GM18498 (cell line): Measurements from ENCODE around the gene TNP2.
"Not testable (repeated sequence)": the region's sequence is repeated elsewhere in the genome, so short reads cannot be mapped to it uniquely, and the experiment has no call there.

Experiments used
- ATAC-seq: cut with Tn5 transposase; IDR thresholded peaks from one replicate; pipeline ENCODE4 v1.9.1; 2021; ENCODE audit warnings: mild to moderate bottlenecking, moderate library complexity; ENCODE audit not compliant: unreplicated experiment

Gene TNP2

GRCh38 chr16:11301645-11302501 is 32.7 kb upstream of the TNP2 start:
- ATAC-seq = no peak

DNA sequence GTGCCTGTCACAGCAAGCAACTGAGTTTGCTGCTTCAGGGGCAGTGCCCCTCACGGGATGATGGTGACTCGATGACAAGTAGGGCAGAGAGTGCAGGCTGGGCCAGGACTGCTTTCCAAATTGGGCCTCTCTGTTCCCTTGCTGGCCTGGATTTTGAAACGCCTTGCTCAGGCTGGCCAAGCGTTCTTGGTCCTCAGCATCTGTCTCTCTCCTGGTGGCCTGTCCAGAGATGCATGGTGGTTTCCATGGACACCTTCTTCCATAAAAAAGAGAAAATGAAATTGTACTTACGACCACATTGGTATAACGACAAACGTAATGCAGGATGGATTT is 31.4 kb upstream of the TNP2 start:
- ATAC-seq = no peak

DNA sequence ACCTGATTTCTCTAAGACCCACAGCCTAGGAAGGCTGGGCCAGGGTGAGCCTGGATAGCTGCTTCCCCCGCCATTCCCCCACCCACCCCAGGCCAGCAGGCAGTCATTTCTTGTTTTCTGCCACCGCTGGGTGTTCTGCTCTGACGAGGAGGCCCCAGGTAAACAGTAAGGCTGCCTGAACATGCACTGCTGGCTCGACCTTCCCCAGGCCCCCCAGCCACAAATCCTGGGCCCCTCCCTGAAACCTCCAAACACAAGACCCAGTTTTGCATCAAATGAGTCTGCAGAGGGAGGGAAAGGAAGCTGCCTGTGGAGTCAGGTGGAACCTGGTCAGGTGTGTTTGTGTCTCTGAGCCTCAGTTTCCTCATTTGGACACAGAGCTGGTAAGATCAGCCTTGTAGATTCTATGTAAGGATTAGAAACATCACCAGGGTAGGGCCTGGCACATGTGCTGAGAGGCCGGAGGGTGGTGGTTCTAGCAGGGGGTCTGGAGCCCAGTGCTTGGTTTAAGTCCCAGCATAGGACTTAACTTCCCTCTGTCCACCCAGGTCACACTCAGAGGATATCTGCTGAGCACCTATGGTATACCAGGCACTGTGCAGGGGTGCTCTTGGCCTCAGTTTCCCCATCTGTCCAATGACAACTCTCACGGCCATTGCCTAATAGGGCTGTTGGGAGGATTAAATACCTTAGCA is 30.9 kb upstream of the TNP2 start:
- ATAC-seq = no peak

DNA sequence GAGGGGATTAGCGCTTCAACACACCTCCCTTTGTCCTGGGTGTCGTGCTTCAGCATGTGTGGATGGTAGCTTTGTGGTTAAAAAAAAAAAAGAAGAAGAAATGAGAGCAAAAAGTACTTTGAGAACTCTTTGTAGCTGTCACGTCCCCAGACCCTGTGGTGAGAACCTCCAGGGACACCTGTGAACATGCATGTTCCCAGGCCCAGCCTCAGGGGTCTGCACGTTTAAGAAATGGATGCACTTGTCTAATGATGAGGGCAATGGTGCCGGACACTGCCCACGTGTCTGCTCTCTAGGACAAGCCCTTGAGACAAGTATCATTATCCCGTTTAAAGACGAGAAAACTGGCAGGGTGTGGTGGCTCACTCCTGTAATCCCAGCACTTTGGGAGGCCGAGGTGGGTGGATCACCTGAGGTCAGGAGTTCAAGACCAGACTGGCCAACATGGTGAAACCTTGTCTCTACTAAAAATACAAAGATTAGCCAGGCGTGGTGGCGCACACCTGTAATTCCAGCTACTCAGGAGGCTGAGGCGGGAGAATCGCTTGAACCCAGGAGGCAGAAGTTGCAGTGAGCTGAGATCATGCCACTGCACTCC is 29.9 kb upstream of the TNP2 start:
- ATAC-seq = not testable (repeated sequence)

DNA sequence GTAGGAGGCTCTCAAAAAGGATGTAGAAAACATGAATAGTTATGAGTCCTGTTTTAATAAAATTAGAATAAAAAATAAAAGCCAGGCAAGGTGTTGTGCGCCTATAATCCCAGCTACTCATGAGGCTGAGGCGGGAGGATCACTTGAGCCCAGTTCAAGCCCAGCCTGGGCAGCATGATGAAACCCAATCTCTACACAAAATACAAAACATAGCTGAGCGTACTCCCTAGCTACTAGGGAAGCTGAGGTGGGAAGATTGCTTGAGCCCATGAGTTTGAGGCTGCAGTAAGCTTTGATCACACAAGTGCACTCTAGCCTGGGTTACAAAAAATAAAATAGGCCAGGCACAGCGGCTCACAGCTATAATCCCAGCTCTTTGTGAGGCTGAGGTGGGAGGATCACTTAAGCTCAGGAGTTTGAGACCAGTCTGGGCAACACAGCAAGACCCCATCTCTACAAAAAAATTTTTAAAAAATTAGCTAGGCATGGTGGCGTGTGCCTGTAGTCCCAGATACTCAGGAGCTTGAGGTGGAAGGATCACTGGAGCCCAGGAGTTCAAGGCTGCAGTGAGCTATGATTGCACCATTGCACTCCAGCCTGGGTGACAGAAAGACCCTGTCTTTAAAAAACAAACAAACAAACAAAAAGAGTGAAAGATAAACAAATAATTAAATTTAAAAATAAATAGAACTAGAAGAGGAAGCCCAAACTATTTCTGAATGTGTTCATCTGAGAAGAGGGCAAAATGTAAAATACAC is 29.2 kb upstream of the TNP2 start:
- ATAC-seq = no peak

DNA sequence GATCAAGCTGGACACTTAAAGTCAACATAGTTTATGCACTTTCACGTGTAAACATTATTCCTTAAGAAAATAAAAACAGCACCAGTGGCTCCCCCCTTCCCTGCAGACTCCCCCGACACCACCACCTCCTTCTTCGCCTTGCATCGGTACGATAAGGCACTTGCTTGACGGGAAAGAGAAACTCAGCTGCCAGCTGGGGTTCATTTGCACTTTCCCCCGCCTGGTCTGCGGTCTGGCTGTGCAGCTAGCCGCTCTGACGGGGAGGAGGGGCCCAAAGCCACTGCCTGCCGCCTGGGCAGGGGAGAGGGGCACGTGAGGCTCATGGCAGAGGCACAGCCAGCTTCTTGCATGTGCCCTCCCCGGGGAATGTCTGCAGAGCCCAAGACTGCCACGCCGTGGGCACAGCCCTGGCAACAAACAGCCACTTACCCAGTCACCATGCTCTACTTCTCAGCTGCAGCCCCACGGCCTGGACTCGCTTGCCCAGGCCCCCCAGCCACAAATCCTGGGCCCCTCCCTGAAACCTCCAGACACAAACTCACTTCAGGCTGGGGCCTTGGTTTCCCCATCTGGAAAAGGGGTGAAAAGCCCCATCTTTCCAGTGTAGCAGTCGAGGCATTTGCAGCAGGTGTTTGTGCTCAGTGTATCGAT is 28.5 kb upstream of the TNP2 start:
- ATAC-seq = peak; percentile 87

DNA sequence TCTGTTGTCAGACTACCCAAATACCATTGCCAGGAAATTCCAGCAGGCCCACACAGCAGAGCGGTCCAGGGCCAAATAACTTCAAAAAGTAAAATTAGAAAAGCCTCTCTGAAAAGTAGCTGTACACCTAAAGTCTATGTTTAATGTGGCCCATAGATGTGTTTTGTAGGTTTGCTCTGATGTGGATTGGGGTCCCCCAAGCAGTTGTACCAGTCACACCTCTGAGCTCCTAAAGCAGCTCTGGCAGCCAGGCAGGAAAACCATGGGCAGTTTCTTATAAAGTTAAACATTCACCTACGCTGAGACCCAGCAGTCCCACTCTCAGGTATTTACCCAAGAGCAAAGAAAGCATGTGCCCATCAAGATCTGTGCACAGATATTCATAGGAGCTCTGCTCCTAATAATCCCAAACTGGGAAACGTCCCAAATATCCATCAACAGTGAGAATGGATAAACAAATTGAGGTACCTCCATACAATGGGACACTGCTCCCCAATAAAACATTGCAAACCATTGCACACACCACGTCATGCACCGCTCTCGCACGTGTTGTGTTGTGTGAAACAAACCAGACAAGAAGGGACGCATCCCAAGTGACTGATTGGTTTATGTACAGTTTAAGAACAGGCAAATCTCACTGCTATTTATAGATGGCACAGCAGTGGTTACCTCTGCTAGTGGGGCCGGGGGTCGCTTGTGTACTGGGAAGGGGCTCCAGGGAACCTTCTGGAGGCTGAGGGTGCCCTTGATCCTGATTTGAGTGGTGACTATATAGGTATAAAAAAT is 27.8 kb upstream of the TNP2 start:
- peak; percentile 23 for ATAC-seq

GRCh38 chr16:11296351-11296705 is 27.2 kb upstream of the TNP2 start:
- ATAC-seq = no peak

DNA sequence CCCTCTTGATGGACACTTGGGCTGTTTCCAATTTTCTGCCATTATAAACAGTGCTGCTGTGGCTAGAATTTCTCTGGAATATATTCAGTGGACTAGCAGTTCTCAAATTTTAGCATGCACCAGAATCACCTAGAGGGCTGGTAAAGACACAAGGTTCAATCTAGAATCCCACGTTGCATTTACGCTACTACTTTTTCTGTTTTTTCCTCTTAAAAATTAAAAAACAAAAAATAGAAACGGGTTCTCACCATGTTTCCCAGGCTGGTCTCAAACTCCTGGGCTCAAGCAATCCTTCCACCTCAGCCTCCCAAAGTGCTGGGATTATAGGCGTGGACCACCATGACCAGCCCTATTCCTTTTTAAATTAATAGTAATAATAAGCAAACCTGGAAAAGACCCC is 26.5 kb upstream of the TNP2 start:
- no peak for ATAC-seq

- no peak for ATAC-seq
Observed at GRCh38 chr16:11292076-11292748, 23.1 kb upstream of the TNP2 start.

GRCh38 chr16:11291091-11291703 is 22.1 kb upstream of the TNP2 start:
- no peak for ATAC-seq

- no peak for ATAC-seq
Observed at GRCh38 chr16:11290102-11290893, 21.2 kb upstream of the TNP2 start.

- not testable (repeated sequence) for ATAC-seq
Observed at GRCh38 chr16:11289696-11290095, 20.6 kb upstream of the TNP2 start.

GRCh38 chr16:11289202-11289601 is 20.1 kb upstream of the TNP2 start:
- ATAC-seq = no peak

DNA sequence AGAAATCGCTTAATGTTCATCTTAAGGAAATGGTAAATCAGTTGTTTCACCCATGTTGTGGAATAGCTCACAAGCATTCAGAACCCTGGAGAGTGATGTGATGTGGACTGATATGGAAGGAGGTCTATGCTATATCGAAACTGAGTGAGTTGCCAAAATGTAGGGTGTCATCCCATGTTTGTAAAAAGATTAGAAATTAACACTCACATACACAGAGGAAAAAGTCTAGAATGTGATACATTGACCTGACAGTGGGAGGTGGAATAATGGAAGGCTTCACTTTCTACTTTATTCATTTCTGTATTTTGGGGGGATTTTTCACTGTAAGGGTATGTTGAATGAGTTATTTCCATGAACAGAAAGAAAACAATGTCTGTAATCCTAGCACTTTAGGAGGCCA is 16.7 kb upstream of the TNP2 start:
- ATAC-seq = no peak

DNA sequence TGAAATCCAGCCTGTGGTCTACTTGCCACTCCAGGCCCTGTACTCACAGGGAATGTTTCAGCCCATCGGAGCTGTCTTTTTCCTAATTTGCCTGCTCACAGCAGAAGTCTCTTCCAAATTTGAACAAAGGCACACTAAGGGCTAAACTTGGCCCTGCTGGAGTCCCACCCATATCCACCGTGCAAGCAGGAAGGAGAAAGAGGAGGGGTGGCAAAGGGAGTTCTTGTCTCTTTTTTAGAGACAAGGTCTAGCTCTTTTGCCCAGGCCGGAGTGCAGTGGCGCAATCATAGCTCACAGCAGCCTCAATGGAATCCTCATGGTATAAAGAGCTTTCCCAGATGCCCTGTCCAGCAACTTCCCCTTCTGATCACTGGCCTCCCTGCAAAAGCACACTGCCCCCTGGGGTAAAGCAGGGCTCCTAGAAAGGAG is 14.7 kb upstream of the TNP2 start:
- ATAC-seq = no peak

- ATAC-seq = no peak
Observed at GRCh38 chr16:11280616-11281522, 11.7 kb upstream of the TNP2 start, which contains the start of gene PRM1. PRM1 (minus strand) TSS chr16:11281330; CDS start chr16:11281238, 92 bp downstream.
